Subcutaneous adipose tissue (tissue), 4 donors: Measurements from ENCODE around the gene HIVEP3. TPM values are rescaled to one million over a fixed set of nuclear protein-coding genes. Genes with fewer than 3 reads are reported as not detected.

Source experiments
- total RNA-seq, 4 donors: library from RNA; depleted of rRNA; stranded (reverse); fragments of >200 nt; gene quantifications; one replicate each; pipeline ENCODE4 v1.1.0, GENCODE V29; 2016
- TF ChIP-seq, protein P1 (sequence below): fragments of 450-650 bp; IDR thresholded peaks from one replicate; pipeline ENCODE4 v1.5.1; 2016; ENCODE audit warnings: low read depth, mild to moderate bottlenecking, control low read depth, antibody characterized with exemption, moderate library complexity

HIVEP3 gene
- total RNA-seq, 4 donors from 2014 or later = 2.4 to 9.6 (median 5.0) TPM

DNA sequence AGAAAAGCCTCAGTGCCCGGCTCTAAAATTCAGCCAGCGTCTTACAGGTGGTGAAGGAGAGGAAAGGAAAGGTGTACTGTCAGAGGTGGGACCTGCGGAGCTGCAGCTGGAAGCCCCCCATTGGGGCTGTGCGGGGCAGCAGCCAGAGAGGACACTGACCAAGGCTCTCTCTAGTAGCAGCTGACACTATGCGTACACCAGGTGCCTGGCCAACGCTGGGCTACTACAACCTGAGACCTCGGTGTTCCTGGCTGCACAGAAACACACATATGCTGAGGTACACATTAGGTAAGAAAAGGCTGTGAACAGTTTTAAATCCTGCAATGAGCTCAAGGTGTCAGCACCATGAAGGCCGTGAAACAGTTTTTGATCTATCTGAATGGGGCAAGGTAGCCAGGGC lies 378.7 kb downstream of the HIVEP3 start:
- TF ChIP-seq, protein P1, sequence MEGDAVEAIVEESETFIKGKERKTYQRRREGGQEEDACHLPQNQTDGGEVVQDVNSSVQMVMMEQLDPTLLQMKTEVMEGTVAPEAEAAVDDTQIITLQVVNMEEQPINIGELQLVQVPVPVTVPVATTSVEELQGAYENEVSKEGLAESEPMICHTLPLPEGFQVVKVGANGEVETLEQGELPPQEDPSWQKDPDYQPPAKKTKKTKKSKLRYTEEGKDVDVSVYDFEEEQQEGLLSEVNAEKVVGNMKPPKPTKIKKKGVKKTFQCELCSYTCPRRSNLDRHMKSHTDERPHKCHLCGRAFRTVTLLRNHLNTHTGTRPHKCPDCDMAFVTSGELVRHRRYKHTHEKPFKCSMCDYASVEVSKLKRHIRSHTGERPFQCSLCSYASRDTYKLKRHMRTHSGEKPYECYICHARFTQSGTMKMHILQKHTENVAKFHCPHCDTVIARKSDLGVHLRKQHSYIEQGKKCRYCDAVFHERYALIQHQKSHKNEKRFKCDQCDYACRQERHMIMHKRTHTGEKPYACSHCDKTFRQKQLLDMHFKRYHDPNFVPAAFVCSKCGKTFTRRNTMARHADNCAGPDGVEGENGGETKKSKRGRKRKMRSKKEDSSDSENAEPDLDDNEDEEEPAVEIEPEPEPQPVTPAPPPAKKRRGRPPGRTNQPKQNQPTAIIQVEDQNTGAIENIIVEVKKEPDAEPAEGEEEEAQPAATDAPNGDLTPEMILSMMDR = no peak

DNA sequence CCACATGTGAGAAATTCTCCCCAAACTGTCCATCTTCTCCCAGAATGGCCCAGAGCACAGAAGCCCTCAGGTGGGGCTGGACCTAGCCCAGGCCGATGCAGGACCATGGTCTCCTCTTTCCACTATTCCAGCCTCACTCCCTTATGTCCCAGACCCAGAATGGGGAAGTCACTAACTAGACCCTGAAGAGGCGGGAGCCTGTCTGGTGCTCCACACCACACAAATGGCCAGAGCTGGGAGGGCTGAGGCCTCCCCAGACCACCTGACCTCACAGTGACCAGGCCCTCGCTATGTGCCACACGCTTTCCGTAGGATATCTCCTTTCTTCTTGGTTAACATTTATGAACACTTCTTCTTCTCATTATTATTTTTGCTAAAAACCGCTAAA lies 379.3 kb downstream of the HIVEP3 start:
- TF ChIP-seq, protein P1 = no peak

DNA sequence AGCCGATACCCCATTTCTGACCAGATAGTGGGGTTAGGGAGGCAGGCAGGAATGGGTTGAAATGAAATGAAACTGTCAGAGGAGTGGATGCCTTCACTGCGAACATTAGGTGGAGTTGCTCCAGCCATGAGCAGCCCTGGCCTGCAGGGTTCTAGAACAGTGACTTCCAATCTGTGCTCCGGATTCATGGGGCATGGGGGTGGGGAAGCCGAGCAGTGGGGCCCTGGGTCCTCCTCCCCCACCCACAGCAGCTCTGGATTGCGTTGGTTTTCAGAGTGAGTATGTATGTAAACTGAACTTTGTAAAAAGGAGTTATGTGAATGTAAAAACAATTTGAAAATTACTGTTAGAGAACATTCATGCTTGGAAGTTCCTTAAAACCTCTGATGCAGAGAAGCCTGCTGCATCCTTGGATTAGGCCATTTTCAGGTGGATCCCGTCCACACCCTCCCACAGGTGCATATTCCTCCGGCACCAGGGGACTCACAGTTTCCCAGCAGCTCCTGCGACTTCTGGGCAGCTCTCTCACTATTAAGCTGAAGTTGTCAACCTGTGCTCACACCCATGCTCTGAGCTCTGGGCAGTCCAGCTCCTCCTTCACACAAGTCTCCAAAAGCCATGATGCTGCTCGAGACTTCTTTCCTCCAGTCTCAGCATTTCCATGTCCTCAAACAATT lies 379.8 kb downstream of the HIVEP3 start:
- TF ChIP-seq, protein P1 = no peak

DNA sequence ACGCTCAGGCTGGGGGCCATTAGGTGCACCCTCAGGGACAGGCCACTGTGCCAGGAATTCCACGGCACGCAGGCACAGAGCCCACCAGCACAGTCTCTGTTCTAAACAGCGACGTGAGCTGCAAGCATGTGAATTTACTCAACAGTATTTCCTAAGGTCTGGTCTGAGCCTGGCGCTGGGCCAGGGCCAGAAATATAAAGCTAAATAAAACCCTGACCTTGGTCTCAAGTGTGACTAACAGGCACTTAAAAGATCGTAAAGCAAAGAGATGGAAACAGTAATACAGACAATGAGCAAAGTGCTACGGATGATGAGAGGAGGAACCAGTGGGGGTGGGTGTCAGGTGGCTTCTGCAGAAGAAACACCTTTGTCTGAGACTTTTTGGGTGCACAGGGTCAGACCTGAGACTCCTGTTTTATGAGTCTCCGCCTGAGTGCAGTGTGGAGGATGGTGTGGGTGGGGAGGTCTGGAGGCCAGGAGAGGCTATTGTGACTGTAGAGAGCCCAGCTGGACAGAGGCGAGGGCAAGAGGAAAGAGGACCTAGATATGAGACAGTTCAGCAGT lies 380.9 kb downstream of the HIVEP3 start:
- TF ChIP-seq, protein P1 = no peak

DNA sequence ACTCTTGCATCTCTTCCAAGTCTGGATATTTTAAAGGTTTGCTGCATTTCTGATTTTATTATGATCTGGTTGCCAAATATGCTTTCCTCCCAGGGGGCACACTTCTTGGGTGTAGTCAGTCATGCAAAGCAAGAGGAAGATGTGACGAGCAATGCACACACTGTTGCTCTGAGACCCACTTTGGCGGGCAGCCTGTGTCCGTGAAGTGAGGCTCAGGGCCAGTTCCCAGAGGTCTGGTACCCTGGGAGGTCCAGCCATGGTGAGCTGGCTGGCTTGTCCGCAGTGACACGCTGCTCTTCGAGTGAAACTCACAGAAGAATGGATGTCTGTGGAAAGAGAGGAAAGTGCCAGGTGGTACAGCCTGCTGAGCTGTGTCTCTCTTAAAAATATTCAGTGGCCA lies 381.5 kb downstream of the HIVEP3 start:
- TF ChIP-seq, protein P1 = no peak

DNA sequence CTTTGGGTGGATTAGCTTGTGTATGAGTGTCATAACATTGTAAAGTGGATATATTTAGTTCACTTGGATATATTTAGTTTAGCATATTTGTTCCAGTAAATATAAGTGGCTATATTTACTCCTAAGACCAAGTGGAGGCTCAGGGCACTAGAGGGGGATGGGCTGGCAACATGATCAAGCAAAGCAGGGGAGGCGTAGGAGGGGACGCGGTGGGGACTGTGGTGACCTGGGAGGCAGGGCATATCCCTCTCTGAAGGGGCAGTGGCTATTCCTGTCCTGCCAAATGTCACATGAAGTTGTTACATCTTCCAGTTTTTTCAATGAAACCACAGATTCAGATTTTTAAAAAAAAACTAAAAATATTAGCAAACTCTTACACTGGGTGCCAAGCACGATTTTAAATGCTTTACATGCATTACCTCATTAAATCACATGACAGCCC lies 382.3 kb downstream of the HIVEP3 start:
- TF ChIP-seq, protein P1 = no peak

DNA sequence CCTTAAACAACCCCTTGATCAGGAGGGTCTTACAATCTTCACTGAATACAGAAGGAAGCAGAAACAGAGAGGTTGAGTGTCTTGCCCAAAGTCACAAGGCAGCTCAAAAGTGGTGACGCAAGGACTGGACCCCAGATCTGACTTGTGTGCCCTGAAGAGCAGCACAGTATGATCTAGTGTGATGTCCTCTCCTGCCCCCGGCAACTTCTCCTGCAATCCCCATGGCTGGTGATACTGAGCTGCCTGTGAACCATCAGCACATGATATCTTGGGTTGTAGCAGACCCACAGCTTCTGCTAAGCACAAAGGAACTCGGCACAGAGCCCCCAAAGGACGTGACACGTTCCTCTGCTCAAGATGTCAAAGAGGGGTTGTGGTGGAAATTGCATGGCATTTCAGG lies 383.0 kb downstream of the HIVEP3 start:
- TF ChIP-seq, protein P1 = no peak
